Stimulated activated CD4-positive, alpha-beta T cell treated with anti-CD3 and anti-CD28 coated beads, Interleukin-1b, Interleukin-23, amount 100 ng/mL, for 1 hour (primary cell): ENCODE data around the gene TSPOAP1.

Experiments used
- DNase-seq, 2 donors: peaks; one replicate each; pipeline ENCODE4 v3.0.0-alpha.2; 2020; ENCODE audit warnings: low read depth in 2 of 2

The TSPOAP1 gene

GRCh38 chr17:58329035-58329809 is 627 bp upstream of the TSPOAP1 start:
- DNase-seq, result peak; percentile 70

GRCh38 chr17:58327363-58328194 is 1.0 kb downstream of the TSPOAP1 start:
- no peak for DNase-seq

- DNase-seq, result no peak
These were observed 1.8 kb downstream of the TSPOAP1 start for GRCh38 chr17:58326609-58327362.

- DNase-seq, result no peak
These were observed 2.6 kb downstream of the TSPOAP1 start for GRCh38 chr17:58325976-58326468.

GRCh38 chr17:58325289-58325726 is 3.3 kb downstream of the TSPOAP1 start:
- no peak for DNase-seq

GRCh38 chr17:58324409-58325288 is 3.9 kb downstream of the TSPOAP1 start:
- no peak for DNase-seq

GRCh38 chr17:58324056-58324408 is 4.6 kb downstream of the TSPOAP1 start:
- no peak for DNase-seq

GRCh38 chr17:58323366-58324055 is 5.1 kb downstream of the TSPOAP1 start:
- no peak for DNase-seq

GRCh38 chr17:58322581-58323185 is 5.9 kb downstream of the TSPOAP1 start:
- no peak for DNase-seq

- no peak for DNase-seq
These were observed 6.7 kb downstream of the TSPOAP1 start for GRCh38 chr17:58321571-58322525.

GRCh38 chr17:58320570-58321323 is 7.8 kb downstream of the TSPOAP1 start:
- no peak for DNase-seq

- DNase-seq, result no peak
These were observed 8.4 kb downstream of the TSPOAP1 start for GRCh38 chr17:58320163-58320558.

- no peak for DNase-seq
These were observed 9.1 kb downstream of the TSPOAP1 start for GRCh38 chr17:58319173-58320162.

- no peak for DNase-seq
These were observed 9.9 kb downstream of the TSPOAP1 start for GRCh38 chr17:58318627-58319172.

- DNase-seq, result no peak
These were observed 10.5 kb downstream of the TSPOAP1 start for GRCh38 chr17:58318065-58318481.

GRCh38 chr17:58317421-58318064 is 11.1 kb downstream of the TSPOAP1 start:
- no peak for DNase-seq
